WERI-Rb-1 (cell line): ENCODE results near the gene GJB1.
"Not testable (repeated sequence)": the region's sequence is repeated elsewhere in the genome, so short reads cannot be mapped to it uniquely, and the experiment has no call there.

Experiments
- DNase-seq: peaks from one replicate; pipeline ENCODE4 v3.0.0-alpha.2; 2020
- H3K27ac ChIP-seq: fragments of 250-450 bp; sonication (Bioruptor Pico); 2 replicates; pipeline ENCODE4 v1.5.1; 2020; ENCODE audit warnings: mild to moderate bottlenecking, moderate library complexity
- H3K27me3 ChIP-seq: fragments of 250-450 bp; sonication (Bioruptor Pico); 2 replicates; pipeline ENCODE4 v1.5.1; 2021; ENCODE audit warnings: mild to moderate bottlenecking, low read depth, moderate library complexity; ENCODE audit not compliant: insufficient read depth, severe bottlenecking
- H3K36me3 ChIP-seq: fragments of 250-450 bp; sonication (Bioruptor Pico); 2 replicates; pipeline ENCODE4 v1.5.1; 2020; ENCODE audit warnings: mild to moderate bottlenecking, moderate library complexity
- H3K4me3 ChIP-seq: 2 replicates; pipeline ENCODE4 v1.5.1; 2011; ENCODE audit warnings: low read depth, mild to moderate bottlenecking, control low read depth, low read length
- H3K9me3 ChIP-seq: fragments of 250-450 bp; sonication (Bioruptor Pico); 2 replicates; pipeline ENCODE4 v1.5.1; 2021; ENCODE audit warnings: mild to moderate bottlenecking, moderate library complexity; ENCODE audit not compliant: severe bottlenecking
- CTCF ChIP-seq: IDR thresholded peaks from 2 replicates; pipeline ENCODE4 v1.5.1; 2011; ENCODE audit warnings: low read depth, mild to moderate bottlenecking, control low read depth, inconsistent platforms, low read length

The GJB1 gene

GRCh38 chrX:71222929-71223328 lies at the start of gene GJB1:
Gene GJB1 (plus strand): TSS chrX:71223224. CDS start chrX:71223708, 484 bp downstream.
- Histone ChIP-seq H3K36me3 (no peaks in the 10 kb centered on the region), H3K4me3 (no peak within 1 kb of the TSS), H3K27me3 (peaks cover 2% of the 10 kb centered on the region), H3K9me3 (no peaks in the 10 kb centered on the region), H3K27ac (no peak within 1 kb of the TSS)
- DNase-seq: no peak
- TF ChIP-seq CTCF: no peak

GRCh38 chrX:71173440-71173839 lies 49.6 kb upstream of the GJB1 start:
- DNase-seq: no peak
- H3K27ac ChIP-seq: no peak overlapping the region
- no peaks in the 10 kb centered on the region for H3K36me3 ChIP-seq
- H3K27me3 ChIP-seq: peaks cover 7% of the 10 kb centered on the region
- TF ChIP-seq CTCF: no peak
- no peak overlapping the region for H3K4me3 ChIP-seq
- H3K9me3 ChIP-seq: no peaks in the 10 kb centered on the region

GRCh38 chrX:71174795-71175194 lies 48.2 kb upstream of the GJB1 start:
- Histone ChIP-seq H3K9me3 (no peaks in the 10 kb centered on the region), H3K27ac (no peak overlapping the region), H3K36me3 (no peaks in the 10 kb centered on the region), H3K27me3 (peaks cover 12% of the 10 kb centered on the region), H3K4me3 (no peak overlapping the region)
- no peak for TF ChIP-seq CTCF
- DNase-seq: no peak

- H3K4me3 ChIP-seq: no peak overlapping the region
- no peaks in the 10 kb centered on the region for H3K36me3 ChIP-seq
- H3K27ac ChIP-seq: no peak overlapping the region
- no peak for DNase-seq
- TF ChIP-seq CTCF: no peak
- H3K9me3 ChIP-seq: no peaks in the 10 kb centered on the region
- H3K27me3 ChIP-seq: peaks cover 12% of the 10 kb centered on the region
These were observed 47.5 kb upstream of the GJB1 start for GRCh38 chrX:71175531-71175930.

- Histone ChIP-seq H3K36me3 (no peaks in the 10 kb centered on the region), H3K27me3 (peaks cover 14% of the 10 kb centered on the region), H3K27ac (no peak overlapping the region), H3K4me3 (no peak overlapping the region), H3K9me3 (peaks cover 4% of the 10 kb centered on the region)
- DNase-seq: no peak
- TF ChIP-seq CTCF: no peak
These were observed 45.7 kb upstream of the GJB1 start for GRCh38 chrX:71177327-71177726.

GRCh38 chrX:71178908-71179307 lies 44.1 kb upstream of the GJB1 start:
- peaks cover 4% of the 10 kb centered on the region for H3K9me3 ChIP-seq
- H3K27ac ChIP-seq: no peak overlapping the region
- no peak overlapping the region for H3K4me3 ChIP-seq
- H3K27me3 ChIP-seq: peaks cover 18% of the 10 kb centered on the region
- no peaks in the 10 kb centered on the region for H3K36me3 ChIP-seq
- peak; percentile 53 for DNase-seq
- peak; percentile 63 for TF ChIP-seq CTCF

GRCh38 chrX:71180579-71181265 lies 42.3 kb upstream of the GJB1 start:
- not testable (repeated sequence) for DNase-seq, H3K9me3 ChIP-seq, H3K27ac ChIP-seq, H3K4me3 ChIP-seq, H3K36me3 ChIP-seq
- peaks cover 15% of the 10 kb centered on the region for H3K27me3 ChIP-seq
